B cell (primary cell): ENCODE measurements around the gene KIF14. TPM values are rescaled to one million over a fixed set of nuclear protein-coding genes. Genes with fewer than 3 reads are reported as not detected.
A peak's percentile ranks its signal among the peaks of the same experiment; 100 is the strongest.
"Not testable (repeated sequence)": the region's sequence is repeated elsewhere in the genome, so short reads cannot be mapped to it uniquely, and the experiment has no call there.

Source experiments
- ATAC-seq: fragments of 200-7000 bp; cut with Tn5 transposase; one replicate; pipeline ENCODE4 v1.10.0; 2021; ENCODE audit warnings: low read depth, mild to moderate bottlenecking, moderate number of reproducible peaks, moderate library complexity
- CTCF ChIA-PET: fragments of 350-600 bp; sonication (Branson Sonifier 250); formaldehyde crosslinking; loops from one replicate; lab custom pipeline; 2021; ENCODE audit warnings: antibody characterized with exemption, inconsistent platforms; lab: Charles Lee
- POLR2A ChIA-PET: fragments of 350-600 bp; sonication (Branson Sonifier 250); formaldehyde crosslinking; loops from one replicate; lab custom pipeline; 2021; ENCODE audit warnings: antibody characterized with exemption; lab: Charles Lee
- DNase-seq: peaks from one replicate; pipeline ENCODE4 v3.0.0; 2013
- H2AFZ ChIP-seq: 2 replicates; pipeline ENCODE4 v1.6.1; 2012; ENCODE audit warnings: mild to moderate bottlenecking, low read depth, low read length; ENCODE audit not compliant: insufficient read depth, poor library complexity, severe bottlenecking
- H3K27ac ChIP-seq, 2 donors: 1 replicate in 1 of 2; 2 replicates in 1 of 2; pipeline ENCODE4 v1.5.1; 2012 to 2013; ENCODE audit warnings: low read length in 2 of 2, mild to moderate bottlenecking in 2 of 2, moderate library complexity in 1 of 2
- H3K27me3 ChIP-seq, 4 experiments: fragments of 200-600 bp in 1 of 4; sonication (generic) in 1 of 4; replicated peaks in 1 of 4; 1 replicate in 2 of 4; 2 replicates in 2 of 4; pipeline versions ENCODE4 v1.6.1 to v1.7.0; 2013 to 2016; ENCODE audit warnings: low read length in 3 of 4, mild to moderate bottlenecking in 2 of 4, mixed read lengths in 1 of 4, moderate library complexity in 1 of 4; ENCODE audit not compliant: insufficient read depth in 4 of 4, control insufficient read depth in 3 of 4; ENCODE audit errors: control extremely low read depth in 1 of 4
- H3K36me3 ChIP-seq, 2 experiments: replicated peaks in 1 of 2; 1 replicate in 1 of 2; 2 replicates in 1 of 2; pipeline versions ENCODE4 v1.6.1 to v1.7.1; 2013; ENCODE audit warnings: low read length in 1 of 2; ENCODE audit not compliant: insufficient read depth in 2 of 2, control insufficient read depth in 1 of 2; ENCODE audit errors: control extremely low read depth in 1 of 2, extremely low read depth in 1 of 2
- H3K4me1 ChIP-seq, 2 donors: fragments of 200-600 bp in 1 of 2; sonication (generic) in 1 of 2; 1 replicate in 1 of 2; 2 replicates in 1 of 2; pipeline versions ENCODE4 v1.5.1 to v1.6.1; 2013 to 2017; ENCODE audit warnings: low read length in 2 of 2; ENCODE audit not compliant: control insufficient read depth in 2 of 2, insufficient read depth in 2 of 2
- H3K4me2 ChIP-seq: replicated peaks from 2 replicates; pipeline ENCODE3; 2012; ENCODE audit warnings: mild to moderate bottlenecking, low read depth, low read length; ENCODE audit not compliant: poor library complexity, severe bottlenecking
- H3K4me3 ChIP-seq, 5 experiments: fragments of 200-600 bp in 1 of 5; sonication (generic) in 1 of 5; 1 replicate in 3 of 5; 2 replicates in 2 of 5; pipeline versions ENCODE4 v1.5.1 to v1.7.0; 2011 to 2016; ENCODE audit warnings: low read length in 4 of 5, mild to moderate bottlenecking in 4 of 5, low read depth in 2 of 5, control low read depth in 1 of 5, moderate library complexity in 1 of 5; ENCODE audit not compliant: insufficient read depth in 1 of 5; ENCODE audit errors: control extremely low read depth in 1 of 5, extremely low read depth in 1 of 5
- H3K79me2 ChIP-seq: fragments of 200-600 bp; sonication (generic); one replicate; pipeline ENCODE4 v1.6.0; 2016; ENCODE audit warnings: low read length; ENCODE audit not compliant: control insufficient read depth, insufficient read depth
- H3K9ac ChIP-seq: fragments of 200-600 bp; sonication (generic); 2 replicates; pipeline ENCODE4 v1.6.1; 2017; ENCODE audit warnings: mild to moderate bottlenecking, low read length, moderate library complexity
- H3K9me3 ChIP-seq, 3 donors: one replicate each; pipeline versions ENCODE4 v1.6.1 to v1.7.1; 2013; ENCODE audit warnings: low read length in 2 of 3; ENCODE audit not compliant: control insufficient read depth in 2 of 3, insufficient read depth in 1 of 3; ENCODE audit errors: control extremely low read depth in 1 of 3
- H4K20me1 ChIP-seq: 2 replicates; pipeline ENCODE4 v1.6.0; 2012; ENCODE audit warnings: mild to moderate bottlenecking, low read length; ENCODE audit not compliant: insufficient read depth, control insufficient read depth, poor library complexity, severe bottlenecking
- H3K27ac Mint-ChIP-seq: one replicate; pipeline ENCODE4 v1.8.0; 2021; ENCODE audit warnings: mixed read lengths
- H3K27me3 Mint-ChIP-seq: one replicate; pipeline ENCODE4 v1.8.0; 2021; ENCODE audit warnings: mixed read lengths
- H3K4me1 Mint-ChIP-seq: one replicate; pipeline ENCODE4 v1.8.0; 2021; ENCODE audit warnings: mixed read lengths
- H3K4me3 Mint-ChIP-seq: one replicate; pipeline ENCODE4 v1.8.0; 2021; ENCODE audit warnings: mixed read lengths
- H3K9me3 Mint-ChIP-seq: one replicate; pipeline ENCODE4 v1.8.0; 2022; ENCODE audit warnings: mixed read lengths; ENCODE audit not compliant: insufficient read depth
- EZH2 ChIP-seq: IDR thresholded peaks from 2 replicates; pipeline ENCODE4 v1.6.1; 2012; ENCODE audit warnings: borderline replicate concordance, low read depth, mild to moderate bottlenecking, moderate library complexity, low read length; ENCODE audit not compliant: insufficient read depth, poor library complexity, severe bottlenecking
- WGBS: methylation state at CpG from one replicate; pipeline ENCODE4 v1.1.5; 2013; ENCODE audit warnings: missing lambda C conversion rate; ENCODE audit not compliant: insufficient coverage; 5-methylcytosine and 5-hydroxymethylcytosine counted together
- intact Hi-C: fragments of 100-400 bp; cut with micrococcal nuclease; formaldehyde crosslinking; loops from one replicate; pipeline ENCODE4 v1.10.0; 2022
- polyA plus RNA-seq: library from polyadenylated mRNA; depleted of rRNA; stranded (reverse); fragments of >200 nt; gene quantifications from 2 replicates; pipeline ENCODE4 v1.2.3, GENCODE V29; 2012
- total RNA-seq, 2 donors: library from RNA; stranded (reverse); fragments of 120-200 nt in 1 of 2; gene quantifications; 1 replicate in 1 of 2; 2 replicates in 1 of 2; pipeline versions ENCODE4 v1.2.3 to v1.2.4, GENCODE V29; 2013 to 2022
- TF ChIP-seq, protein P1 (sequence below): fragments of 200-600 bp; IDR thresholded peaks from one replicate; pipeline ENCODE4 v1.8.0; 2022; ENCODE audit warnings: antibody characterized with exemption, mild to moderate bottlenecking

Gene KIF14
- total and polyA plus RNA-seq, 2 donors (not counting 1 experiment from before 2014, with no cell fraction given): 0.01 to 0.15 TPM

- no peak for ATAC-seq
- Mint-ChIP-seq H3K27me3 (no peaks in the 10 kb centered on the region), H3K4me3 (no peak overlapping the region), H3K9me3 (no peaks in the 10 kb centered on the region), H3K27ac (no peak overlapping the region), H3K4me1 (peaks cover 1% of the 10 kb centered on the region)
- POLR2A ChIA-PET: no interaction called here
- Histone ChIP-seq H4K20me1 (no peaks in the 10 kb centered on the region), H3K9me3 (no peaks in the 10 kb centered on the region), H3K4me1 (no peaks in the 10 kb centered on the region), H3K4me3 (no peak overlapping the region), H3K27me3 (no peaks in the 10 kb centered on the region), H2AFZ (no peak overlapping the region), H3K79me2 (no peaks in the 10 kb centered on the region), H3K36me3 (no peaks in the 10 kb centered on the region), H3K27ac (no peak overlapping the region), H3K9ac (no peak overlapping the region), H3K4me2 (no peak overlapping the region)
- CTCF ChIA-PET: interaction anchor here (0.9 to 3.0 kb wide), 22 partner anchors 8 to 761 kb away, joined by 3 to 19 read pairs (median 6); partner anchors contain the start of gene DDX59
- intact Hi-C loops: loop anchor here (10.0 kb wide), 2 partner anchors 276 to 486 kb away; no protein-coding TSS in a partner anchor
- TF ChIP-seq, protein P1, sequence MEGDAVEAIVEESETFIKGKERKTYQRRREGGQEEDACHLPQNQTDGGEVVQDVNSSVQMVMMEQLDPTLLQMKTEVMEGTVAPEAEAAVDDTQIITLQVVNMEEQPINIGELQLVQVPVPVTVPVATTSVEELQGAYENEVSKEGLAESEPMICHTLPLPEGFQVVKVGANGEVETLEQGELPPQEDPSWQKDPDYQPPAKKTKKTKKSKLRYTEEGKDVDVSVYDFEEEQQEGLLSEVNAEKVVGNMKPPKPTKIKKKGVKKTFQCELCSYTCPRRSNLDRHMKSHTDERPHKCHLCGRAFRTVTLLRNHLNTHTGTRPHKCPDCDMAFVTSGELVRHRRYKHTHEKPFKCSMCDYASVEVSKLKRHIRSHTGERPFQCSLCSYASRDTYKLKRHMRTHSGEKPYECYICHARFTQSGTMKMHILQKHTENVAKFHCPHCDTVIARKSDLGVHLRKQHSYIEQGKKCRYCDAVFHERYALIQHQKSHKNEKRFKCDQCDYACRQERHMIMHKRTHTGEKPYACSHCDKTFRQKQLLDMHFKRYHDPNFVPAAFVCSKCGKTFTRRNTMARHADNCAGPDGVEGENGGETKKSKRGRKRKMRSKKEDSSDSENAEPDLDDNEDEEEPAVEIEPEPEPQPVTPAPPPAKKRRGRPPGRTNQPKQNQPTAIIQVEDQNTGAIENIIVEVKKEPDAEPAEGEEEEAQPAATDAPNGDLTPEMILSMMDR: peak; percentile 75
- no peak for TF ChIP-seq EZH2
- WGBS: no CpG with 5 or more reads among the region's 2 CpGs
- DNase-seq: peak; percentile 51
Measured at GRCh38 chr1:200558866-200559459, 61.6 kb downstream of the KIF14 start.

DNA sequence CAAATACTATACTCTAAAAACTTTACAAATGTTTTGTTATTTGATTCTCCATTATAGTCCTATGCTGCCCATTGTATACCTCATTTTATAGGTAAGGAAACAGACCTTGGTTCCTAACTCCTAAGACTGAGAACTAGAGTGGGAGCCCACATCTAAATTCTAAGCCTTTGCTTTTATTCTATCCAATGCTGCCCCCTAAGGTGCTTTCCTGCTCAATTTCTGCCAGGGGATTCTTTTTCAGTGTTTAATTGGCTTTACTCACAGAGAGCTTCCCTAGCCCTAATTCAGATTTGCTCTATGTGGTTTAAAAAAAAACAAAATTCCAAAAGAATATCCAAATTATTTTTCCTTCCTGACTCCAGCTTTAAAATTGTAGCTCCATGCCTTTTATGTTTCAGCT is 64.5 kb downstream of the KIF14 start:
- Histone ChIP-seq H3K4me3 (no peak overlapping the region), H3K36me3 (no peaks in the 10 kb centered on the region), H4K20me1 (no peaks in the 10 kb centered on the region), H3K79me2 (no peaks in the 10 kb centered on the region), H3K9me3 (no peaks in the 10 kb centered on the region), H2AFZ (no peak overlapping the region), H3K4me1 (no peaks in the 10 kb centered on the region), H3K9ac (no peak overlapping the region), H3K27ac (no peak overlapping the region), H3K4me2 (no peak overlapping the region), H3K27me3 (no peaks in the 10 kb centered on the region)
- no peak for ATAC-seq
- H3K9me3 Mint-ChIP-seq: no peaks in the 10 kb centered on the region
- H3K4me3 Mint-ChIP-seq: no peak overlapping the region
- no peaks in the 10 kb centered on the region for H3K4me1 Mint-ChIP-seq
- ChIA-PET POLR2A (no interaction called here), CTCF (interaction anchor here (0.6 to 2.4 kb wide), 9 partner anchors 9 to 283 kb away, joined by 3 to 10 read pairs (median 3); no protein-coding TSS in a partner anchor)
- intact Hi-C loops: loop anchor here (10.0 kb wide), 2 partner anchors 279 to 489 kb away; no protein-coding TSS in a partner anchor
- no peaks in the 10 kb centered on the region for H3K27me3 Mint-ChIP-seq
- TF ChIP-seq, protein P1: no peak
- no peak for TF ChIP-seq EZH2
- H3K27ac Mint-ChIP-seq: no peak overlapping the region
- no peak for DNase-seq

DNA sequence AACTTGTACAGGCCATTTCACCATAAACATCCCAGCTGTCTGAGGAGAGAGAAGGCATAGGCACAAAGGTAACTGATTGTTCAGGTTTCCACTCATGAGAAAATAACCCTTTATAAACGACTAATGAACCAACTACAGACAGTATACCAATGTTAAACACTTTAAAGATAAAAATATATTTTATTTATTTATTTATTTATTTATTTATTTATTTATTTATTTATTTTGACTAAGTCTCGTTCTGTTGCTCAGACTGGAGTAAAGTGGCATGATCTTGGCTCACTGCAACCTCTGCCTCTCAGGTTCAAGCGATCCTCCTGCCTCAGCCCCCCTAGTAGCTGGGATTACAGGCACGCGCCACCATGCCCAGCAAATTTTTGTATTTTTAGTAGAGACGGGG is 67.8 kb downstream of the KIF14 start:
- POLR2A ChIA-PET, H2AFZ ChIP-seq, H3K36me3 ChIP-seq, H3K79me2 ChIP-seq, H3K27me3 Mint-ChIP-seq, H3K4me3 ChIP-seq, H3K27me3 ChIP-seq, H4K20me1 ChIP-seq, H3K9me3 ChIP-seq, H3K9ac ChIP-seq, H3K27ac ChIP-seq, H3K4me1 Mint-ChIP-seq, H3K27ac Mint-ChIP-seq, H3K4me1 ChIP-seq, H3K4me3 Mint-ChIP-seq, DNase-seq, H3K4me2 ChIP-seq, ATAC-seq, H3K9me3 Mint-ChIP-seq: not testable (repeated sequence)
- CTCF ChIA-PET: interaction anchor here (1.0 kb wide), 1 partner anchor 8 kb away, joined by 3 read pairs; no protein-coding TSS in a partner anchor
- 95% methylated on average over 4 of the region's 6 CpGs for WGBS
- intact Hi-C loops: loop anchor here (10.0 kb wide), 2 partner anchors 282 to 492 kb away; no protein-coding TSS in a partner anchor
